Suprapubic skin (tissue), 4 donors: ENCODE results near the gene PRSS36. TPM values are rescaled to one million over a fixed set of nuclear protein-coding genes. Genes with fewer than 3 reads are reported as not detected.
"Not testable (repeated sequence)": the region's sequence is repeated elsewhere in the genome, so short reads cannot be mapped to it uniquely, and the experiment has no call there.

Experiments
- DNase-seq, 2 donors: peaks; one replicate each; pipeline ENCODE4 v3.0.0-alpha.2; 2019; ENCODE audit warnings: low spot score in 2 of 2
- H3K27ac ChIP-seq: fragments of 200-600 bp; sonication (generic); one replicate; pipeline ENCODE4 v1.5.1; 2019
- H3K27me3 ChIP-seq: fragments of 200-600 bp; sonication (generic); one replicate; pipeline ENCODE4 v1.5.1; 2019
- H3K36me3 ChIP-seq: fragments of 200-600 bp; sonication (generic); one replicate; pipeline ENCODE4 v1.5.1; 2019
- H3K4me1 ChIP-seq: fragments of 200-600 bp; sonication (generic); one replicate; pipeline ENCODE4 v1.5.1; 2019
- H3K4me3 ChIP-seq: fragments of 200-600 bp; sonication (generic); one replicate; pipeline ENCODE4 v1.5.1; 2019; ENCODE audit warnings: mild to moderate bottlenecking
- H3K9me3 ChIP-seq: fragments of 200-600 bp; sonication (generic); one replicate; pipeline ENCODE4 v1.5.1; 2019
- CTCF ChIP-seq, 2 donors: fragments of 200-600 bp in 1 of 2; fragments of 450-650 bp in 1 of 2; sonication (generic) in 1 of 2; IDR thresholded peaks; one replicate each; pipeline ENCODE4 v1.5.1; 2016 to 2019; ENCODE audit warnings: antibody characterized with exemption in 2 of 2, mild to moderate bottlenecking in 1 of 2, moderate library complexity in 1 of 2
- EP300 ChIP-seq: sonication (generic); formaldehyde crosslinking; IDR thresholded peaks from one replicate; pipeline ENCODE4 v1.6.1; 2017; ENCODE audit warnings: antibody characterized with exemption
- POLR2A ChIP-seq, 2 donors: fragments of 450-650 bp; IDR thresholded peaks; one replicate each; pipeline ENCODE4 v1.6.1; 2017; ENCODE audit warnings: antibody characterized with exemption in 2 of 2, mild to moderate bottlenecking in 2 of 2, moderate library complexity in 2 of 2
- POLR2AphosphoS5 ChIP-seq, 3 donors: sonication (generic); formaldehyde crosslinking; IDR thresholded peaks; one replicate each; pipeline ENCODE4 v1.6.1; 2017; ENCODE audit warnings: antibody characterized with exemption in 3 of 3
- WGBS: methylation state at CpG from one replicate; pipeline ENCODE4 v1.1.5; 2018; 5-methylcytosine and 5-hydroxymethylcytosine counted together
- total RNA-seq, 4 donors: library from RNA; depleted of rRNA; stranded (reverse); fragments of >200 nt; gene quantifications; one replicate each; pipeline ENCODE4 v1.1.0, GENCODE V29; 2016

Gene PRSS36
- total RNA-seq, 4 donors from 2014 or later, result 2.2 to 17.8 (median 8.4) TPM

- Histone ChIP-seq H3K36me3 (peaks cover 40% of the 10 kb centered on the region), H3K4me3 (peak overlapping the region; percentile 96), H3K9me3 (no peaks in the 10 kb centered on the region), H3K27ac (peak overlapping the region; percentile 99), H3K27me3 (no peaks in the 10 kb centered on the region), H3K4me1 (peaks cover 49% of the 10 kb centered on the region)
- DNase-seq, result peak in 1 of 2 donors; percentile 79
- 4% methylated on average over 28 of the region's 31 CpGs for WGBS
- TF ChIP-seq CTCF (IDR thresholded peaks at IDR 0.05), result no peak
- TF ChIP-seq POLR2A (IDR thresholded peaks at IDR 0.05), result no peak
- no peak for TF ChIP-seq POLR2AphosphoS5 (IDR thresholded peaks at IDR 0.05)
- no peak for TF ChIP-seq EP300
Observed at GRCh38 chr16:31181102-31181830, 31.4 kb upstream of the PRSS36 start.

- H3K27me3 ChIP-seq, result no peaks in the 10 kb centered on the region
- peak within 1 kb of the TSS; percentile 96 for H3K4me3 ChIP-seq
- H3K27ac ChIP-seq, result peak within 1 kb of the TSS; percentile 99
- H3K9me3 ChIP-seq, result no peaks in the 10 kb centered on the region
- 0% methylated on average over 33 of the region's 69 CpGs for WGBS
- DNase-seq, result peak; percentile 95 to 97
- TF ChIP-seq EP300 (no peak), CTCF (IDR thresholded peaks at IDR 0.05) (no peak), POLR2AphosphoS5 (IDR thresholded peaks at IDR 0.05) (peak; percentile 100), POLR2A (IDR thresholded peaks at IDR 0.05) (peak; percentile 99 to 100)
- peaks cover 42% of the 10 kb centered on the region for H3K4me1 ChIP-seq
- peaks cover 26% of the 10 kb centered on the region for H3K36me3 ChIP-seq
Observed at GRCh38 chr16:31179747-31180459, 30.0 kb upstream of the PRSS36 start, which contains the start of gene FUS. Gene FUS, plus strand, starts transcription at chr16:31180139. Its CDS starts 76 bp downstream, at chr16:31180215.

GRCh38 chr16:31179219-31179746 lies 29.4 kb upstream of the PRSS36 start:
- no peak for DNase-seq
- peak overlapping the region; percentile 96 for H3K4me3 ChIP-seq
- no peaks in the 10 kb centered on the region for H3K9me3 ChIP-seq
- peak overlapping the region; percentile 99 for H3K27ac ChIP-seq
- TF ChIP-seq EP300 (no peak), POLR2A (IDR thresholded peaks at IDR 0.05) (no peak), CTCF (IDR thresholded peaks at IDR 0.05) (no peak), POLR2AphosphoS5 (IDR thresholded peaks at IDR 0.05) (no peak)
- no peaks in the 10 kb centered on the region for H3K27me3 ChIP-seq
- WGBS, result 5% methylated on average over 25 of the region's 27 CpGs
- H3K4me1 ChIP-seq, result peaks cover 42% of the 10 kb centered on the region
- H3K36me3 ChIP-seq, result peaks cover 20% of the 10 kb centered on the region

GRCh38 chr16:31177136-31177535 lies 27.3 kb upstream of the PRSS36 start:
- Histone ChIP-seq H3K36me3 (no peaks in the 10 kb centered on the region), H3K4me3 (no peak overlapping the region), H3K9me3 (no peaks in the 10 kb centered on the region), H3K4me1 (peaks cover 23% of the 10 kb centered on the region), H3K27ac (no peak overlapping the region), H3K27me3 (no peaks in the 10 kb centered on the region)
- TF ChIP-seq EP300 (no peak), POLR2A (IDR thresholded peaks at IDR 0.05) (no peak), POLR2AphosphoS5 (IDR thresholded peaks at IDR 0.05) (no peak), CTCF (IDR thresholded peaks at IDR 0.05) (no peak)
- DNase-seq, result no peak
- WGBS, result 70% methylated on average over 3 of the region's 3 CpGs

- H3K9me3 ChIP-seq, H3K4me3 ChIP-seq, H3K27me3 ChIP-seq, DNase-seq, H3K27ac ChIP-seq, H3K36me3 ChIP-seq, H3K4me1 ChIP-seq: not testable (repeated sequence)
- WGBS, result 25% methylated on average over 1 of the region's 2 CpGs
Observed at GRCh38 chr16:31170048-31170447, 20.2 kb upstream of the PRSS36 start.
